Measurements from ENCODE around the gene SOS2. TPM values are rescaled to one million over a fixed set of nuclear protein-coding genes. Genes with fewer than 3 reads are reported as not detected.

Gene SOS2
- polyA plus RNA-seq, 1 donor (not counting 4 experiments of a cell fraction or from before 2014, with no cell fraction given) = 13.0 TPM

DNA sequence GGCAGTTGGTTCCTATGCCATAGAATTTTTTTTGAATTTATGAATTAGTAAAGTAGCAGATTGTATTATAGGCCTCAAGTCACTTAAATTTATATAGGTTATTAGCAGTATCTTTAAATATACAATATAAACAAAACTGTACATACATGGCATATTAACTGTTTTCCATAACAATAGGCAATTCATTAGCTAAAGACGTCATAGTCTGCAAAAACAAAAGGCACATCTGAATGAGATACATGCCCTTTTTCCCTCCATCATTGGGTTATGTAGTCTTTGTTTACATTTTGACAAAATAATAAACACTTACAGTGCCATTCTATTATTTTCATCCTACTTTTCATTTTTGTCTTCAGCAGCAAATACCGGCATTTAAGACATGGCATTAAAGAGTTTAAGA, 113.9 kb downstream of the SOS2 start:
- Histone ChIP-seq H3K27ac (ENCODE audit: control insufficient read depth, insufficient read depth, low read length) (no peak overlapping the region), H4K20me1 (ENCODE audit: control insufficient read depth, extremely low read depth, insufficient read depth, low read length) (no peaks in the 10 kb centered on the region), H3K36me3 (ENCODE audit: control insufficient read depth in 2 of 2, extremely low read depth in 1 of 2, insufficient read depth in 2 of 2, low read length in 2 of 2) (peaks cover 6 to 10% of the 10 kb centered on the region in 2 experiments), H3K27me3 (ENCODE audit: control insufficient read depth, extremely low read depth, insufficient read depth, low read length) (no peaks in the 10 kb centered on the region), H3K4me1 (ENCODE audit: control insufficient read depth, extremely low read depth, insufficient read depth, low read length) (peaks cover 8% of the 10 kb centered on the region), H3K4me3 (ENCODE audit: control insufficient read depth in 2 of 3, extremely low read depth in 1 of 3, insufficient read depth in 2 of 3, low read depth in 1 of 3, low read length in 3 of 3) (no peak overlapping the region), H3K9me1 (ENCODE audit: control insufficient read depth, extremely low read depth, insufficient read depth, low read length) (no peaks in the 10 kb centered on the region), H3K79me2 (ENCODE audit: control insufficient read depth, insufficient read depth, low read length) (peaks cover 23% of the 10 kb centered on the region), H3K4me2 (ENCODE audit: control insufficient read depth, extremely low read depth, insufficient read depth, low read depth, low read length) (no peak overlapping the region), H2AFZ (ENCODE audit: control insufficient read depth, low read length) (no peak overlapping the region), H3K9ac (ENCODE audit: control insufficient read depth, extremely low read depth, insufficient read depth, low read length) (no peak overlapping the region), H3K9me3 (ENCODE audit: control insufficient read depth, low read depth, low read length) (no peaks in the 10 kb centered on the region)
- TF ChIP-seq EZH2 (IDR thresholded peaks at IDR 0.05; ENCODE audit: low read length) = no peak
- TF ChIP-seq, protein P1, sequence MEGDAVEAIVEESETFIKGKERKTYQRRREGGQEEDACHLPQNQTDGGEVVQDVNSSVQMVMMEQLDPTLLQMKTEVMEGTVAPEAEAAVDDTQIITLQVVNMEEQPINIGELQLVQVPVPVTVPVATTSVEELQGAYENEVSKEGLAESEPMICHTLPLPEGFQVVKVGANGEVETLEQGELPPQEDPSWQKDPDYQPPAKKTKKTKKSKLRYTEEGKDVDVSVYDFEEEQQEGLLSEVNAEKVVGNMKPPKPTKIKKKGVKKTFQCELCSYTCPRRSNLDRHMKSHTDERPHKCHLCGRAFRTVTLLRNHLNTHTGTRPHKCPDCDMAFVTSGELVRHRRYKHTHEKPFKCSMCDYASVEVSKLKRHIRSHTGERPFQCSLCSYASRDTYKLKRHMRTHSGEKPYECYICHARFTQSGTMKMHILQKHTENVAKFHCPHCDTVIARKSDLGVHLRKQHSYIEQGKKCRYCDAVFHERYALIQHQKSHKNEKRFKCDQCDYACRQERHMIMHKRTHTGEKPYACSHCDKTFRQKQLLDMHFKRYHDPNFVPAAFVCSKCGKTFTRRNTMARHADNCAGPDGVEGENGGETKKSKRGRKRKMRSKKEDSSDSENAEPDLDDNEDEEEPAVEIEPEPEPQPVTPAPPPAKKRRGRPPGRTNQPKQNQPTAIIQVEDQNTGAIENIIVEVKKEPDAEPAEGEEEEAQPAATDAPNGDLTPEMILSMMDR (optimal IDR thresholded peaks at IDR 0.05 in 1 of 3, IDR thresholded peaks at IDR 0.05 in 1 of 3, conservative IDR thresholded peaks at IDR 0.05 in 1 of 3; ENCODE audit: extremely low read depth in 1 of 3, insufficient read depth in 2 of 3, low read length in 3 of 3) = no peak
- dilution Hi-C loops (cut with MboI; ENCODE audit: extremely low pct_ligation_motif_present, low sequenced_read_pairs) = no loop called here
- DNase-seq (ENCODE audit: low read depth, low spot score) (no peak), FAIRE-seq (no peak)

DNA sequence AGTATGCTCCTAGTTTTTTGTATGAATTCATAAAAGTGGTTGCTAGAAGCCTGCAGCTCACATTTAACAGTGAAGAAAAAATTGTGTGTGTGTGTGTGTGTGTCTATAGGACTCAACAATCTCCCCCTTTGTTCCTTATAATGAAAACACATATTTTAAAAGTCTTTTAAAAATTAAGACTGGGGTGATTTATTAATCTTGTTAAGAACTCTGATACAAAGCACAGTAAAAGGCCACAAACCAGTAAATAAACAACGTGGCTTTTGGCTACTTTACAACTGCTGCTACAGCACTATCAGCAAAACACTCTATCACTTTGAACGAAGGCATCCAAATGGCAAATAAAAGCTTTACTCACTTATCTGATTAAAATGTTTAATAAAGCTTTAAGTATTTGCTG, 114.4 kb downstream of the SOS2 start:
- dilution Hi-C loops (cut with MboI; ENCODE audit: extremely low pct_ligation_motif_present, low sequenced_read_pairs) = no loop called here
- H3K27me3 ChIP-seq (ENCODE audit: control insufficient read depth, extremely low read depth, insufficient read depth, low read length) = no peaks in the 10 kb centered on the region
- H3K4me3 ChIP-seq (ENCODE audit: control insufficient read depth in 2 of 3, extremely low read depth in 1 of 3, insufficient read depth in 2 of 3, low read depth in 1 of 3, low read length in 3 of 3) = peak overlapping the region in 2 of 3 experiments; percentile 92 to 97
- no peaks in the 10 kb centered on the region for H3K9me1 ChIP-seq (ENCODE audit: control insufficient read depth, extremely low read depth, insufficient read depth, low read length)
- peaks cover 6 to 15% of the 10 kb centered on the region in 2 experiments for H3K36me3 ChIP-seq (ENCODE audit: control insufficient read depth in 2 of 2, extremely low read depth in 1 of 2, insufficient read depth in 2 of 2, low read length in 2 of 2)
- peaks cover 8% of the 10 kb centered on the region for H3K4me1 ChIP-seq (ENCODE audit: control insufficient read depth, extremely low read depth, insufficient read depth, low read length)
- no peaks in the 10 kb centered on the region for H3K9me3 ChIP-seq (ENCODE audit: control insufficient read depth, low read depth, low read length)
- no peaks in the 10 kb centered on the region for H4K20me1 ChIP-seq (ENCODE audit: control insufficient read depth, extremely low read depth, insufficient read depth, low read length)
- DNase-seq (ENCODE audit: low read depth, low spot score) (no peak), FAIRE-seq (no peak)
- peak overlapping the region; percentile 95 for H2AFZ ChIP-seq (ENCODE audit: control insufficient read depth, low read length)
- H3K27ac ChIP-seq (ENCODE audit: control insufficient read depth, insufficient read depth, low read length) = peak overlapping the region; percentile 93
- peak overlapping the region; percentile 96 for H3K4me2 ChIP-seq (ENCODE audit: control insufficient read depth, extremely low read depth, insufficient read depth, low read depth, low read length)
- TF ChIP-seq, protein P1 (optimal IDR thresholded peaks at IDR 0.05 in 1 of 3, IDR thresholded peaks at IDR 0.05 in 1 of 3, conservative IDR thresholded peaks at IDR 0.05 in 1 of 3; ENCODE audit: extremely low read depth in 1 of 3, insufficient read depth in 2 of 3, low read length in 3 of 3) = no peak
- TF ChIP-seq EZH2 (IDR thresholded peaks at IDR 0.05; ENCODE audit: low read length) = no peak
- H3K9ac ChIP-seq (ENCODE audit: control insufficient read depth, extremely low read depth, insufficient read depth, low read length) = peak overlapping the region; percentile 96
- peaks cover 23% of the 10 kb centered on the region for H3K79me2 ChIP-seq (ENCODE audit: control insufficient read depth, insufficient read depth, low read length)

Data from keratinocyte (primary cell).